ENCODE results near the gene OR2T29. TPM values are rescaled to one million over a fixed set of nuclear protein-coding genes. Genes with fewer than 3 reads are reported as not detected.

The OR2T29 gene
- total and polyA plus RNA-seq, 2 of the 8 experiments (the other 6 are each of a cell fraction or from before 2014, with no cell fraction given) = not detected

GRCh38 chr1:248585266-248585665 is 22.7 kb upstream of the OR2T29 start:
- no peak overlapping the region for H2AK5ac ChIP-seq (ENCODE audit: low read depth, low read length)
- no peak overlapping the region for H3K56ac ChIP-seq (replicated peaks; ENCODE audit: insufficient read length, low read depth, low read length)
- no peaks in the 10 kb centered on the region for H4K20me1 ChIP-seq (replicated peaks in 1 of 2; ENCODE audit: control insufficient read depth in 1 of 2, insufficient read depth in 2 of 2, low read length in 2 of 2)
- no peak overlapping the region for H2AFZ ChIP-seq (ENCODE audit: low read length)
- no peak overlapping the region for H4K8ac ChIP-seq (ENCODE audit: extremely low read depth, insufficient read depth, low read length)
- WGBS, 2 experiments (ENCODE audit: extremely low coverage in 1 of 2, insufficient coverage in 1 of 2, insufficient read length in 1 of 2, insufficient replicate concordance in 2 of 2, low coverage in 1 of 2, low lambda C conversion rate in 2 of 2, missing lambda C conversion rate in 1 of 2) = 80% methylated on average over 3 of the region's 3 CpGs; no CpG with 5 or more reads in 1 of the 2 experiments
- no peak overlapping the region for H3K23ac ChIP-seq (ENCODE audit: insufficient read length)
- H3K79me1 ChIP-seq (ENCODE audit: low read depth, low read length) = no peaks in the 10 kb centered on the region
- no peak overlapping the region for H3K27ac ChIP-seq (ENCODE audit: low read depth, low read length)
- H3K4me2 ChIP-seq (ENCODE audit: insufficient read depth in 1 of 2, low read depth in 2 of 2, low read length in 2 of 2) = no peak overlapping the region
- no peak overlapping the region for H4K5ac ChIP-seq (ENCODE audit: insufficient read length, low read depth, low read length)
- no peaks in the 10 kb centered on the region for H3K4me1 ChIP-seq (replicated peaks in 1 of 4; ENCODE audit: control insufficient read depth in 3 of 4, insufficient read depth in 4 of 4, low read length in 3 of 4)
- H3K27me3 ChIP-seq (replicated peaks in 1 of 4; ENCODE audit: control insufficient read depth in 3 of 4, extremely low read depth in 1 of 4, insufficient read depth in 3 of 4, low read length in 3 of 4) = no peaks in the 10 kb centered on the region
- no peak overlapping the region for H4K91ac ChIP-seq (replicated peaks; ENCODE audit: insufficient read length, low read length)
- no peaks in the 10 kb centered on the region for H3K23me2 ChIP-seq (ENCODE audit: low read depth, low read length)
- H3K79me2 ChIP-seq (ENCODE audit: control insufficient read depth in 1 of 2, insufficient read depth in 2 of 2, low read length in 2 of 2) = no peaks in the 10 kb centered on the region
- ChIA-PET CTCF (ENCODE audit: partially characterized antibody) (no interaction called here), POLR2A (ENCODE audit: partially characterized antibody) (no interaction called here)
- no peak overlapping the region for H2BK5ac ChIP-seq (ENCODE audit: low read depth, low read length)
- DNase-seq (ENCODE audit: low read depth in 1 of 2, low spot score in 2 of 2) (no peak), FAIRE-seq (no peak)
- peaks cover 12 to 35% of the 10 kb centered on the region in 2 experiments for H3K9me3 ChIP-seq (ENCODE audit: insufficient read depth in 2 of 2, low read depth in 1 of 2, low read length in 1 of 2)
- no peaks in the 10 kb centered on the region for H3K36me3 ChIP-seq (ENCODE audit: control insufficient read depth in 2 of 4, insufficient read depth in 4 of 4, low read length in 3 of 4)
- no peak overlapping the region for H2BK120ac ChIP-seq (replicated peaks; ENCODE audit: low read depth, low read length)
- H2BK15ac ChIP-seq (ENCODE audit: low read length) = no peak overlapping the region
- no peak overlapping the region for H2BK20ac ChIP-seq (ENCODE audit: low read length)
- TF ChIP-seq BRCA1 (IDR thresholded peaks at IDR 0.05; ENCODE audit: low read depth, low read length) (no peak), SIN3A (conservative IDR thresholded peaks at IDR 0.05 in 1 of 2, IDR thresholded peaks at IDR 0.05 in 1 of 2; ENCODE audit: low read depth in 1 of 2, low read length in 2 of 2) (no peak), PHF8 (conservative IDR thresholded peaks at IDR 0.05; ENCODE audit: low read depth, low read length) (no peak), GTF2F1 (IDR thresholded peaks at IDR 0.05; ENCODE audit: borderline replicate concordance, low read depth, low read length) (no peak), HDAC2 (IDR thresholded peaks at IDR 0.05; ENCODE audit: borderline replicate concordance in 1 of 2, low read depth in 2 of 2, low read length in 2 of 2) (no peak), ATF2 (IDR thresholded peaks at IDR 0.05; ENCODE audit: low read length) (no peak)
- no peak overlapping the region for H3K14ac ChIP-seq (ENCODE audit: insufficient read length)
- no peak overlapping the region for H3K4me3 ChIP-seq (ENCODE audit: extremely low read depth in 1 of 4, insufficient read depth in 2 of 4, low read depth in 3 of 4, low read length in 4 of 4)
- H2BK12ac ChIP-seq (ENCODE audit: low read depth, low read length) = no peak overlapping the region
- no peak overlapping the region for H3K4ac ChIP-seq (replicated peaks; ENCODE audit: insufficient read length, low read depth, low read length)
- no peak overlapping the region for H3K9ac ChIP-seq (replicated peaks in 1 of 4; ENCODE audit: extremely low read depth in 1 of 4, low read depth in 3 of 4, low read length in 3 of 4)
- no peak overlapping the region for H3K18ac ChIP-seq (ENCODE audit: extremely low read depth, low read length)
